K562 (cell line): Measurements from ENCODE around the gene FAM200B. TPM values are rescaled to one million over a fixed set of nuclear protein-coding genes. Genes with fewer than 3 reads are reported as not detected.

Experiments used
- ATAC-seq: fragments of 200-7000 bp; cut with Tn5 transposase; 3 replicates; pipeline ENCODE4 v1.9.1; 2020; ENCODE audit warnings: moderate library complexity
- BruUV-seq: library from RNA; stranded (reverse); fragments of 400-500 nt; replicated peaks from 2 replicates; lab custom pipeline; 2021; lab: Mats Ljungman, UMichigan
- CTCF ChIA-PET: fragments of 300-600 bp; formaldehyde crosslinking; extraction: SDS; loops from one replicate; lab custom pipeline; 2021; ENCODE audit warnings: low intra/inter-chr PET ratio; lab: Yijun Ruan, JAX
- POLR2A ChIA-PET: fragments of 300-600, 350-650 bp; sonication (Branson Sonifier 250); formaldehyde crosslinking; extraction: SDS; loops from one replicate; lab custom pipeline; 2021; ENCODE audit warnings: antibody characterized with exemption, inconsistent platforms; lab: Yijun Ruan, JAX
- DNase-seq, 4 experiments: peaks; one replicate each; pipeline versions ENCODE4 v3.0.0 to v3.0.0-alpha.2; 2011 to 2018; ENCODE audit warnings: low spot score in 3 of 4, mixed read lengths in 3 of 4; ENCODE audit errors: extremely low read depth in 1 of 4
- FAIRE-seq: peaks from 2 replicates; lab custom pipeline; 2011; peaks lifted over from hg19 to GRCh38; lab: Jason Lieb, UNC
- H2AFZ ChIP-seq: 2 replicates; pipeline ENCODE4 v1.6.0; 2011; ENCODE audit warnings: low read depth, low read length, control low read depth, inconsistent platforms
- H3K27ac ChIP-seq: fragments of 200-600 bp; 3 replicates; pipeline ENCODE4 v1.8.0; 2011; ENCODE audit warnings: low read depth, mild to moderate bottlenecking, control low read depth, inconsistent platforms, low read length, moderate library complexity, mixed read lengths; ENCODE audit errors: extremely low read depth
- H3K27me3 ChIP-seq, 2 experiments: fragments of 300-600 bp in 1 of 2; 2 replicates in 1 of 2; 3 replicates in 1 of 2; pipeline versions ENCODE4 v1.6.0 to v1.8.0; 2011; ENCODE audit warnings: inconsistent platforms in 2 of 2, low read length in 2 of 2, mild to moderate bottlenecking in 1 of 2, mixed read lengths in 1 of 2, moderate library complexity in 1 of 2; ENCODE audit not compliant: control insufficient read depth in 2 of 2, insufficient read depth in 2 of 2
- H3K36me3 ChIP-seq: fragments of 300-600 bp; 3 replicates; pipeline ENCODE4 v1.8.0; 2011; ENCODE audit warnings: mild to moderate bottlenecking, low read length, inconsistent platforms; ENCODE audit not compliant: control insufficient read depth, insufficient read depth
- H3K4me1 ChIP-seq, 2 experiments: fragments of 200-600 bp in 1 of 2; replicated peaks in 1 of 2; 2 replicates in 1 of 2; 3 replicates in 1 of 2; pipeline versions ENCODE4 v1.5.1 to v1.8.0; 2011; ENCODE audit warnings: inconsistent platforms in 2 of 2, low read length in 2 of 2, mild to moderate bottlenecking in 1 of 2, mixed read lengths in 1 of 2, moderate library complexity in 1 of 2; ENCODE audit not compliant: control insufficient read depth in 2 of 2, insufficient read depth in 2 of 2
- H3K4me2 ChIP-seq: 2 replicates; pipeline ENCODE4 v1.6.1; 2011; ENCODE audit warnings: low read length, control low read depth, inconsistent platforms, mixed read lengths; ENCODE audit not compliant: insufficient read depth
- H3K4me3 ChIP-seq: fragments of 200-600 bp; sonication (generic), shearing (Covaris generic); 2 replicates; pipeline ENCODE4 v1.5.1; 2016; ENCODE audit warnings: control low read depth, inconsistent platforms
- H3K79me2 ChIP-seq: fragments of 200-600 bp; 3 replicates; pipeline ENCODE4 v1.8.0; 2011; ENCODE audit warnings: low read length, inconsistent platforms; ENCODE audit not compliant: control insufficient read depth, insufficient read depth
- H3K9ac ChIP-seq, 2 experiments: 2 replicates each; pipeline versions ENCODE4 v1.6.0 to v1.6.1; 2011; ENCODE audit warnings: low read depth in 2 of 2, low read length in 2 of 2, control low read depth in 1 of 2, inconsistent platforms in 1 of 2, mild to moderate bottlenecking in 1 of 2, mixed read lengths in 1 of 2; ENCODE audit not compliant: insufficient read depth in 1 of 2
- H3K9me1 ChIP-seq: one replicate; pipeline ENCODE4 v1.6.0; 2011; ENCODE audit warnings: inconsistent platforms, mild to moderate bottlenecking, low read length, moderate library complexity; ENCODE audit not compliant: control insufficient read depth, insufficient read depth
- H3K9me3 ChIP-seq: replicated peaks from 2 replicates; pipeline ENCODE4 v1.5.1; 2011; ENCODE audit warnings: low read depth, low read length, inconsistent platforms; ENCODE audit not compliant: control insufficient read depth, insufficient read depth
- H4K20me1 ChIP-seq: replicated peaks from 2 replicates; pipeline ENCODE4 v1.6.1; 2011; ENCODE audit warnings: low read length, inconsistent platforms, mixed read lengths; ENCODE audit not compliant: control insufficient read depth, insufficient read depth
- E4F1 ChIP-seq: fragments of 250-450 bp; sonication (Bioruptor Pico); IDR thresholded peaks from 2 replicates; pipeline ENCODE4 v1.5.0; 2021; ENCODE audit warnings: mild to moderate bottlenecking, borderline replicate concordance
- ETV6 ChIP-seq, 3 experiments: fragments of 150-350 bp in 1 of 3; sonication (generic) in 1 of 3; formaldehyde crosslinking in 1 of 3; IDR thresholded peaks; 2 replicates each; pipeline versions ENCODE4 v1.6.1 to v1.8.0; 2014 to 2022; ENCODE audit warnings: borderline replicate concordance in 2 of 3, low read depth in 2 of 3, antibody characterized with exemption in 1 of 3, low read length in 1 of 3, mild to moderate bottlenecking in 1 of 3, missing genetic modification reagents in 1 of 3
- FOXM1 ChIP-seq, 2 experiments: fragments of 450-650 bp in 1 of 2; sonication (generic) in 1 of 2; formaldehyde crosslinking in 1 of 2; IDR thresholded peaks; 2 replicates each; pipeline versions ENCODE4 v1.6.1 to v1.9.0; 2017 to 2022; ENCODE audit warnings: low read depth in 2 of 2, mild to moderate bottlenecking in 2 of 2, missing genetic modification reagents in 1 of 2, moderate library complexity in 1 of 2
- HDAC2 ChIP-seq: fragments of 450-650 bp; IDR thresholded peaks from 2 replicates; pipeline ENCODE4 v1.6.1; 2016; ENCODE audit warnings: mild to moderate bottlenecking
- HMGXB4 ChIP-seq: sonication (generic); formaldehyde crosslinking; IDR thresholded peaks from 2 replicates; pipeline ENCODE4 v1.8.1; 2023; ENCODE audit warnings: mild to moderate bottlenecking, missing genetic modification reagents
- ILF3 ChIP-seq: fragments of 450-650 bp; IDR thresholded peaks from 2 replicates; pipeline ENCODE4 v1.6.1; 2018; ENCODE audit warnings: antibody characterized with exemption, mild to moderate bottlenecking, moderate library complexity, borderline replicate concordance
- PHF8 ChIP-seq: fragments of 200-600 bp; sonication (generic); IDR thresholded peaks from 2 replicates; pipeline ENCODE4 v1.6.1; 2012; ENCODE audit warnings: mixed run types, mild to moderate bottlenecking, inconsistent platforms, low read length, moderate library complexity, borderline replicate concordance
- SIN3A ChIP-seq, 2 experiments: fragments of 150-350 bp in 1 of 2; IDR thresholded peaks; 2 replicates each; pipeline ENCODE4 v1.6.1; 2011 to 2016; ENCODE audit warnings: borderline replicate concordance in 2 of 2, low read depth in 2 of 2, low read length in 2 of 2, mild to moderate bottlenecking in 2 of 2, moderate library complexity in 2 of 2; ENCODE audit not compliant: control insufficient read depth in 1 of 2
- TCF3 ChIP-seq: sonication (generic); formaldehyde crosslinking; IDR thresholded peaks from 2 replicates; pipeline ENCODE4 v1.4.0; 2020; ENCODE audit warnings: mild to moderate bottlenecking, missing genetic modification reagents
- TFE3 ChIP-seq: fragments of 450-650 bp; formaldehyde crosslinking; IDR thresholded peaks from 2 replicates; pipeline ENCODE4 v1.4.0; 2020; ENCODE audit warnings: mild to moderate bottlenecking, mixed read lengths
- YY1 ChIP-seq, 3 experiments: IDR thresholded peaks; 2 replicates each; pipeline ENCODE4 v1.6.1; 2011; ENCODE audit warnings: low read length in 2 of 3, mild to moderate bottlenecking in 2 of 3, moderate library complexity in 2 of 3, borderline replicate concordance in 1 of 3, control low read depth in 1 of 3, low read depth in 1 of 3; ENCODE audit not compliant: insufficient read depth in 3 of 3, insufficient replicate concordance in 2 of 3, control insufficient read depth in 1 of 3, insufficient read length in 1 of 3; ENCODE audit errors: extremely low read depth in 1 of 3
- WGBS: fragments of 100-300 bp; shearing (Covaris generic); methylation state at CpG from one replicate; pipeline ENCODE4 v1.1.6; 2016; ENCODE audit warnings: low coverage, mixed read lengths; ENCODE audit not compliant: insufficient coverage; ENCODE audit errors: missing lambda C conversion rate; 5-methylcytosine and 5-hydroxymethylcytosine counted together
- in situ Hi-C: fragments of 300-500 bp; cut with MboI; formaldehyde crosslinking; loops from 4 replicates; pipeline ENCODE4 v1.15.0; 2018; ENCODE audit warnings: inconsistent platforms, mixed read lengths
- intact Hi-C: fragments of 100-400 bp; cut with micrococcal nuclease; formaldehyde crosslinking; loops from 2 replicates; pipeline ENCODE4 v1.14.2; 2022
- polyA plus RNA-seq, 8 experiments: library from polyadenylated mRNA; depleted of rRNA in 4 of 8; stranded (reverse) in 5 of 8; unstranded in 3 of 8; fragments of >200 nt; fragmentation: Nextera tagmentation in 2 of 8; fragmentation: Illumina TruSeq in 1 of 8; extraction: Ambion mirVana in 2 of 8; extraction: Trizol in 1 of 8; gene quantifications; 2 replicates each; pipeline versions ENCODE4 v1.2.1 to v1.2.3, GENCODE V29; 2011 to 2014; ENCODE audit warnings: inconsistent platforms in 1 of 8, missing spikeins in 1 of 8
- total RNA-seq, 7 experiments: library from RNA; depleted of rRNA in 6 of 7; stranded (reverse); fragments of >200 nt in 6 of 7; fragmentation: Illumina TruSeq in 2 of 7; extraction: Trizol in 2 of 7; gene quantifications; 2 replicates each; pipeline versions ENCODE4 v1.2.1 to v1.2.3, GENCODE V29; 2011 to 2021; ENCODE audit warnings: low replicate concordance in 1 of 7

The FAM200B gene
- total and polyA plus RNA-seq, 9 of the 15 experiments (the other 6 are each of a cell fraction or from before 2014, with no cell fraction given): 17.4 to 48.0 (median 25.5) TPM

GRCh38 chr4:15654593-15655222 lies 26.9 kb upstream of the FAM200B start:
- DNase-seq: peak in 2 of 4 experiments; percentile 60 to 62
- TF ChIP-seq YY1 (IDR thresholded peaks at IDR 0.05; ENCODE audit: borderline replicate concordance in 1 of 3, control insufficient read depth in 1 of 3, extremely low read depth in 1 of 3, insufficient read depth in 3 of 3, insufficient read length in 1 of 3, insufficient replicate concordance in 2 of 3, low read depth in 1 of 3, low read length in 2 of 3) (peak in 1 of 3 experiments; percentile 1), TCF3 (no peak), E4F1 (0 out of 2 replicates have a peak, but pooled peaks have one; percentile 26), TFE3 (CRISPR knock-in tag) (no peak), HMGXB4 (CRISPR knock-in tag) (0 out of 2 replicates have a peak, but pooled peaks have one; percentile 35), PHF8 (peak; percentile 86; the same call in 1 of the 2 replicates), FOXM1 (IDR thresholded peaks at IDR 0.05; ENCODE audit: low read depth) (no peak), FOXM1 (CRISPR knock-in tag; IDR thresholded peaks at IDR 0.05; ENCODE audit: low read depth) (0 out of 2 replicates have a peak, but pooled peaks have one; percentile 77), ETV6 (IDR thresholded peaks at IDR 0.05; ENCODE audit: borderline replicate concordance in 1 of 2, low read depth in 2 of 2, low read length in 1 of 2) (no peak), ETV6 (CRISPR knock-in tag; IDR thresholded peaks at IDR 0.05; ENCODE audit: borderline replicate concordance) (no peak), ILF3 (no peak), HDAC2 (no peak), SIN3A (IDR thresholded peaks at IDR 0.05; ENCODE audit: borderline replicate concordance in 2 of 2, control insufficient read depth in 1 of 2, low read depth in 2 of 2, low read length in 2 of 2) (peak in 1 of 2 experiments; percentile 9; a peak in 1 of 4 replicates)

More at GRCh38 chr4:15654593-15655222, 26.9 kb upstream of the FAM200B start:
- Histone ChIP-seq H4K20me1 (no peaks in the 10 kb centered on the region), H3K9me3 (0 out of 2 replicates have a peak, but pooled peaks cover 3% of the 10 kb centered on the region), H3K27ac (peak overlapping the region; percentile 81), H3K4me1 (peaks cover 15 to 17% of the 10 kb centered on the region in 2 experiments), H3K27me3 (no peaks in the 10 kb centered on the region), H3K36me3 (peaks cover 7% of the 10 kb centered on the region; the same call in 1 of the 3 replicates), H2AFZ (peak overlapping the region; percentile 94), H3K4me3 (peak overlapping the region; percentile 84), H3K79me2 (peaks cover 51% of the 10 kb centered on the region), H3K9ac (peak overlapping the region; percentile 82 to 95), H3K9me1 (no peaks in the 10 kb centered on the region), H3K4me2 (peak overlapping the region; percentile 82)
- ChIA-PET CTCF (no interaction called here), POLR2A (interaction anchor here (0.6 to 1.6 kb wide), 7 partner anchors 9 to 60 kb away, joined by 3 to 9 read pairs (median 3); partner anchors contain the start of gene FAM200B)
- BruUV-seq: no TSS peak
- 1% methylated on average over 18 of the region's 66 CpGs for WGBS
- FAIRE-seq (no peak), ATAC-seq (peak; percentile 58)
- intact Hi-C loops (loop anchor here (1.0 to 10.0 kb wide), 6 partner anchors 27 to 650 kb away; partner anchors contain the start of genes CPEB2, FAM200B and TAPT1), in situ Hi-C loops (loop anchor here (25.0 kb wide), 1 partner anchor 642 kb away; the partner anchor contains the start of gene CPEB2)
